MM.1S (cell line): ENCODE data around the gene TBX5.

Experiments
- DNase-seq: peaks from one replicate; pipeline ENCODE4 v3.0.0-alpha.2; 2015
- H2AFZ ChIP-seq: fragments of 300-600 bp; sonication (generic); 2 replicates; pipeline ENCODE4 v1.6.0; 2016; ENCODE audit warnings: antibody characterized with exemption, low read length
- H3F3A ChIP-seq: fragments of 300-600 bp; sonication (generic); 2 replicates; pipeline ENCODE4 v1.6.1; 2016; ENCODE audit warnings: mild to moderate bottlenecking, antibody characterized with exemption, low read length, moderate library complexity, mixed read lengths; ENCODE audit not compliant: insufficient read depth
- H3K27ac ChIP-seq: fragments of 300-600 bp; sonication (generic); 2 replicates; pipeline ENCODE4 v1.5.1; 2016; ENCODE audit warnings: mild to moderate bottlenecking, low read length
- H3K27me3 ChIP-seq: fragments of 300-600 bp; sonication (generic); replicated peaks from 2 replicates; pipeline ENCODE4 v1.6.0; 2016; ENCODE audit warnings: low read length; ENCODE audit not compliant: insufficient read depth
- H3K36me3 ChIP-seq: fragments of 300-600 bp; sonication (generic); replicated peaks from 2 replicates; pipeline ENCODE4 v1.6.1; 2016; ENCODE audit warnings: mild to moderate bottlenecking, low read length, mixed read lengths; ENCODE audit not compliant: insufficient read depth
- H3K4me1 ChIP-seq: fragments of 300-600 bp; sonication (generic); 2 replicates; pipeline ENCODE4 v1.6.1; 2016; ENCODE audit warnings: low read length, mixed read lengths
- H3K4me2 ChIP-seq: fragments of 300-600 bp; sonication (generic); 2 replicates; pipeline ENCODE4 v1.6.0; 2016; ENCODE audit warnings: low read depth, low read length
- H3K4me3 ChIP-seq: fragments of 300-600 bp; sonication (generic); 2 replicates; pipeline ENCODE4 v1.5.1; 2016; ENCODE audit warnings: low read length, mixed read lengths
- H3K79me2 ChIP-seq: fragments of 300-600 bp; sonication (generic); 2 replicates; pipeline ENCODE4 v1.6.1; 2016; ENCODE audit warnings: mixed run types, low read length, mixed read lengths
- H3K9ac ChIP-seq: fragments of 300-600 bp; sonication (generic); 2 replicates; pipeline ENCODE4 v1.6.1; 2016; ENCODE audit warnings: low read length, mixed read lengths
- H3K9me2 ChIP-seq: fragments of 300-600 bp; sonication (generic); replicated peaks from 2 replicates; pipeline ENCODE4 v1.6.1; 2016; ENCODE audit warnings: mild to moderate bottlenecking, low read length, mixed read lengths; ENCODE audit not compliant: insufficient read depth
- H3K9me3 ChIP-seq: fragments of 300-600 bp; sonication (generic); replicated peaks from 2 replicates; pipeline ENCODE4 v1.6.1; 2016; ENCODE audit warnings: mild to moderate bottlenecking, low read length, mixed read lengths; ENCODE audit not compliant: insufficient read depth
- H4K20me1 ChIP-seq: fragments of 300-600 bp; sonication (generic); 2 replicates; pipeline ENCODE4 v1.6.1; 2016; ENCODE audit warnings: mild to moderate bottlenecking, low read length, moderate library complexity, mixed read lengths; ENCODE audit not compliant: insufficient read depth
- CTCF ChIP-seq: fragments of 300-600 bp; sonication (generic); IDR thresholded peaks from 2 replicates; pipeline ENCODE4 v1.5.1; 2016; ENCODE audit warnings: antibody characterized with exemption, low read length, mixed read lengths
- EZH2 ChIP-seq: fragments of 300-600 bp; sonication (generic); optimal IDR thresholded peaks from 2 replicates; pipeline ENCODE3; 2017; ENCODE audit warnings: low read depth, mild to moderate bottlenecking, antibody characterized with exemption, low read length, mixed read lengths
- EZH2phosphoT487 ChIP-seq: fragments of 300-600 bp; sonication (generic); IDR thresholded peaks from 2 replicates; pipeline ENCODE4 v1.6.1; 2018; ENCODE audit warnings: antibody characterized with exemption, low read length

TBX5 gene

GRCh38 chr12:114404926-114405518 lies 922 bp downstream of the TBX5 start:
- Histone ChIP-seq H3K4me1 (no peaks in the 10 kb centered on the region), H3K9ac (no peak overlapping the region), H3K27me3 (peaks cover 11% of the 10 kb centered on the region), H2AFZ (no peak overlapping the region), H3K9me3 (no peaks in the 10 kb centered on the region), H3F3A (no peaks in the 10 kb centered on the region), H3K27ac (no peak overlapping the region), H3K4me2 (no peak overlapping the region), H4K20me1 (no peaks in the 10 kb centered on the region), H3K36me3 (no peaks in the 10 kb centered on the region), H3K79me2 (no peaks in the 10 kb centered on the region), H3K4me3 (no peak overlapping the region), H3K9me2 (no peaks in the 10 kb centered on the region)
- TF ChIP-seq EZH2 = no peak
- no peak for TF ChIP-seq CTCF
- no peak for TF ChIP-seq EZH2phosphoT487
- no peak for DNase-seq

GRCh38 chr12:114404083-114404925 lies 1.6 kb downstream of the TBX5 start:
- H3K9me3 ChIP-seq = no peaks in the 10 kb centered on the region
- DNase-seq = no peak
- H3K9me2 ChIP-seq = no peaks in the 10 kb centered on the region
- H2AFZ ChIP-seq = no peak overlapping the region
- TF ChIP-seq EZH2phosphoT487 (no peak), EZH2 (no peak), CTCF (no peak)
- H3K27me3 ChIP-seq = peaks cover 18% of the 10 kb centered on the region
- H3K4me3 ChIP-seq = no peak overlapping the region
- no peak overlapping the region for H3K4me2 ChIP-seq
- H3K4me1 ChIP-seq = no peaks in the 10 kb centered on the region
- H3K79me2 ChIP-seq = no peaks in the 10 kb centered on the region
- H3K27ac ChIP-seq = no peak overlapping the region
- H3K9ac ChIP-seq = no peak overlapping the region
- H4K20me1 ChIP-seq = no peaks in the 10 kb centered on the region
- H3F3A ChIP-seq = no peaks in the 10 kb centered on the region
- H3K36me3 ChIP-seq = no peaks in the 10 kb centered on the region

- no peaks in the 10 kb centered on the region for H3K9me3 ChIP-seq
- no peak overlapping the region for H3K4me2 ChIP-seq
- no peaks in the 10 kb centered on the region for H4K20me1 ChIP-seq
- no peak overlapping the region for H3K4me3 ChIP-seq
- H2AFZ ChIP-seq = no peak overlapping the region
- TF ChIP-seq EZH2 = no peak
- no peak for TF ChIP-seq CTCF
- no peak for TF ChIP-seq EZH2phosphoT487
- H3K27ac ChIP-seq = no peak overlapping the region
- H3K36me3 ChIP-seq = no peaks in the 10 kb centered on the region
- no peaks in the 10 kb centered on the region for H3F3A ChIP-seq
- no peaks in the 10 kb centered on the region for H3K4me1 ChIP-seq
- H3K9me2 ChIP-seq = no peaks in the 10 kb centered on the region
- H3K9ac ChIP-seq = no peak overlapping the region
- no peaks in the 10 kb centered on the region for H3K79me2 ChIP-seq
- H3K27me3 ChIP-seq = peaks cover 18% of the 10 kb centered on the region; the same call in 1 of the 2 replicates
- no peak for DNase-seq
These were observed 2.3 kb downstream of the TBX5 start for GRCh38 chr12:114403690-114404066.
